Ovary (tissue), 3 donors: Measurements from ENCODE around the gene COL18A1.
"Not testable (repeated sequence)": the region's sequence is repeated elsewhere in the genome, so short reads cannot be mapped to it uniquely, and the experiment has no call there.

Experiments
- EP300 ChIP-seq: sonication (generic); formaldehyde crosslinking; IDR thresholded peaks from one replicate; pipeline ENCODE4 v1.6.1; 2017; ENCODE audit warnings: antibody characterized with exemption
- POLR2A ChIP-seq: fragments of 450-650 bp; IDR thresholded peaks from one replicate; pipeline ENCODE4 v1.6.1; 2017; ENCODE audit warnings: antibody characterized with exemption, mild to moderate bottlenecking, moderate library complexity
- TF ChIP-seq, protein P1 (sequence below), 3 donors: fragments of 450-650 bp in 2 of 3; fragments of 200-600 bp in 1 of 3; IDR thresholded peaks; one replicate each; pipeline versions ENCODE4 v1.5.1 to v1.8.0; 2016 to 2022; ENCODE audit warnings: antibody characterized with exemption in 3 of 3, mild to moderate bottlenecking in 1 of 3
- donor health status: DM: no; HTN: no; CAD: no.

DNA sequence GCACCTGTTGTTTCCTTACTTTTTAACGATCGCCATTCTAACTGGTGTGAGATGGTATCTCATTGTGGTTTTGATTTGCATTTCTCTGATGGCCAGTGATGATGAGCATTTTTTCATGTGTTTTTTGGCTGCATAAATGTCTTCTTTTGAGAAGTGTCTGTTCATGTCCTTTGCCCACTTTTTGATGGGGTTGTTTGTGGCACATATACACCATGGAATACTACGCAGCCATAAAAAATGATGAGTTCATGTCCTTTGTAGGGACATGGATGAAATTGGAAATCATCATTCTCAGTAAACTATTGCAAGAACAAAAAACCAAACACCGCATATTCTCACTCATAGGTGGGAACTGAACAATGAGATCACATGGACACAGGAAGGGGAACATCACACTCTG lies 98.3 kb downstream of the COL18A1 start:
- TF ChIP-seq, protein P1, sequence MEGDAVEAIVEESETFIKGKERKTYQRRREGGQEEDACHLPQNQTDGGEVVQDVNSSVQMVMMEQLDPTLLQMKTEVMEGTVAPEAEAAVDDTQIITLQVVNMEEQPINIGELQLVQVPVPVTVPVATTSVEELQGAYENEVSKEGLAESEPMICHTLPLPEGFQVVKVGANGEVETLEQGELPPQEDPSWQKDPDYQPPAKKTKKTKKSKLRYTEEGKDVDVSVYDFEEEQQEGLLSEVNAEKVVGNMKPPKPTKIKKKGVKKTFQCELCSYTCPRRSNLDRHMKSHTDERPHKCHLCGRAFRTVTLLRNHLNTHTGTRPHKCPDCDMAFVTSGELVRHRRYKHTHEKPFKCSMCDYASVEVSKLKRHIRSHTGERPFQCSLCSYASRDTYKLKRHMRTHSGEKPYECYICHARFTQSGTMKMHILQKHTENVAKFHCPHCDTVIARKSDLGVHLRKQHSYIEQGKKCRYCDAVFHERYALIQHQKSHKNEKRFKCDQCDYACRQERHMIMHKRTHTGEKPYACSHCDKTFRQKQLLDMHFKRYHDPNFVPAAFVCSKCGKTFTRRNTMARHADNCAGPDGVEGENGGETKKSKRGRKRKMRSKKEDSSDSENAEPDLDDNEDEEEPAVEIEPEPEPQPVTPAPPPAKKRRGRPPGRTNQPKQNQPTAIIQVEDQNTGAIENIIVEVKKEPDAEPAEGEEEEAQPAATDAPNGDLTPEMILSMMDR (IDR thresholded peaks at IDR 0.05): not testable (repeated sequence)
- not testable (repeated sequence) for TF ChIP-seq EP300, POLR2A
